ENCODE data around the gene PGPEP1. TPM values are rescaled to one million over a fixed set of nuclear protein-coding genes. Genes with fewer than 3 reads are reported as not detected.
A peak's percentile ranks its signal among the peaks of the same experiment; 100 is the strongest.

Gene PGPEP1
- total RNA-seq, 5 donors from 2014 or later (not counting 1 experiment from before 2014, with no cell fraction given) = 35.7 to 52.6 (median 45.1) TPM

- DNase-seq (no peak), ATAC-seq (replicated peaks in 1 of 4) (no peak)
- Mint-ChIP-seq H3K36me3 (peaks cover 3% of the 10 kb centered on the region), H3K4me3 (peak overlapping the region in 2 of 3 donors; percentile 4 to 86), H3K27me3 (no peaks in the 10 kb centered on the region), H3K9me3 (no peaks in the 10 kb centered on the region), H3K4me1 (peaks cover 60 to 69% (median 68%) of the 10 kb centered on the region in 3 donors), H3K27ac (peak overlapping the region; percentile 94 to 95)
- Histone ChIP-seq H3K27me3 (replicated peaks in 1 of 2; ENCODE audit: control insufficient read depth in 2 of 2, extremely low read depth in 1 of 2, insufficient read depth in 2 of 2, low read length in 1 of 2) (no peaks in the 10 kb centered on the region), H3K36me3 (ENCODE audit: control insufficient read depth in 2 of 2, extremely low read depth in 1 of 2, insufficient read depth in 1 of 2, low read length in 1 of 2) (peaks cover 3 to 14% of the 10 kb centered on the region in 2 donors), H3K27ac (ENCODE audit: low read length) (peak overlapping the region; percentile 47), H3K9me3 (no peaks in the 10 kb centered on the region), H3K4me3 (ENCODE audit: control insufficient read depth in 1 of 2, extremely low read depth in 1 of 2, low read length in 1 of 2) (no peak overlapping the region), H3K4me1 (ENCODE audit: control insufficient read depth in 1 of 2, extremely low read depth in 1 of 2, insufficient read depth in 2 of 2, low read length in 2 of 2) (peaks cover 37 to 78% of the 10 kb centered on the region in 2 experiments)
- WGBS (ENCODE audit: insufficient coverage) = 74% methylated on average over 3 of the region's 7 CpGs
- ChIA-PET POLR2A (no interaction called here), CTCF (no interaction called here)
These were observed 20.7 kb upstream of the PGPEP1 start for GRCh38 chr19:18319591-18320135.

- CTCF ChIA-PET = interaction anchor here (0.6 to 2.8 kb wide), 6 partner anchors 14 to 65 kb away, joined by 3 to 34 read pairs (median 8); partner anchors contain the start of gene JUND (in 1 of the 2)
- POLR2A ChIA-PET = interaction anchor here (0.6 to 3.0 kb wide), 4 partner anchors 16 to 48 kb away, joined by 3 to 67 read pairs (median 10); partner anchors contain the start of gene JUND (in 2 of the 2)
- H3K27ac Mint-ChIP-seq = peak overlapping the region; percentile 95 to 98
- Histone ChIP-seq H3K9me3 (no peaks in the 10 kb centered on the region), H3K4me3 (ENCODE audit: control insufficient read depth in 1 of 2, extremely low read depth in 1 of 2, low read length in 1 of 2) (no peak overlapping the region), H3K4me1 (ENCODE audit: control insufficient read depth in 1 of 2, extremely low read depth in 1 of 2, insufficient read depth in 2 of 2, low read length in 2 of 2) (peaks cover 37 to 78% of the 10 kb centered on the region in 2 experiments), H3K36me3 (ENCODE audit: control insufficient read depth in 2 of 2, extremely low read depth in 1 of 2, insufficient read depth in 1 of 2, low read length in 1 of 2) (peaks cover 0 to 10% of the 10 kb centered on the region in 2 donors), H3K27ac (ENCODE audit: low read length) (peak overlapping the region; percentile 75), H3K27me3 (replicated peaks in 1 of 2; ENCODE audit: control insufficient read depth in 2 of 2, extremely low read depth in 1 of 2, insufficient read depth in 2 of 2, low read length in 1 of 2) (no peaks in the 10 kb centered on the region)
- ATAC-seq (replicated peaks in 1 of 4) (no peak), DNase-seq (no peak)
- H3K36me3 Mint-ChIP-seq = no peaks in the 10 kb centered on the region
- H3K27me3 Mint-ChIP-seq = no peaks in the 10 kb centered on the region
- H3K4me3 Mint-ChIP-seq = peak overlapping the region; percentile 80 to 86 (median 82)
- 100% methylated on average over 2 of the region's 14 CpGs for WGBS (ENCODE audit: insufficient coverage)
- no peaks in the 10 kb centered on the region for H3K9me3 Mint-ChIP-seq
- H3K4me1 Mint-ChIP-seq = peaks cover 60 to 63% (median 62%) of the 10 kb centered on the region in 3 donors
These were observed 19.3 kb upstream of the PGPEP1 start for GRCh38 chr19:18320865-18321733.

GRCh38 chr19:18321734-18322102 lies 18.7 kb upstream of the PGPEP1 start:
- Mint-ChIP-seq H3K9me3 (no peaks in the 10 kb centered on the region), H3K27me3 (no peaks in the 10 kb centered on the region), H3K4me3 (peak overlapping the region; percentile 80 to 86 (median 82)), H3K27ac (peak overlapping the region; percentile 95 to 98), H3K36me3 (no peaks in the 10 kb centered on the region), H3K4me1 (peaks cover 58 to 63% (median 60%) of the 10 kb centered on the region in 3 donors)
- POLR2A ChIA-PET = interaction anchor here (0.5 to 3.0 kb wide), 5 partner anchors 17 to 586 kb away, joined by 3 to 67 read pairs (median 3); partner anchors contain the start of gene JUND (in 2 of the 2)
- ATAC-seq (replicated peaks in 1 of 4) = no peak
- Histone ChIP-seq H3K27me3 (replicated peaks in 1 of 2; ENCODE audit: control insufficient read depth in 2 of 2, extremely low read depth in 1 of 2, insufficient read depth in 2 of 2, low read length in 1 of 2) (no peaks in the 10 kb centered on the region), H3K27ac (ENCODE audit: low read length) (peak overlapping the region; percentile 75), H3K9me3 (no peaks in the 10 kb centered on the region), H3K36me3 (ENCODE audit: control insufficient read depth in 2 of 2, extremely low read depth in 1 of 2, insufficient read depth in 1 of 2, low read length in 1 of 2) (peaks cover 0 to 10% of the 10 kb centered on the region in 2 donors), H3K4me3 (ENCODE audit: control insufficient read depth in 1 of 2, extremely low read depth in 1 of 2, low read length in 1 of 2) (peak overlapping the region; percentile 84 to 93), H3K4me1 (ENCODE audit: control insufficient read depth in 1 of 2, extremely low read depth in 1 of 2, insufficient read depth in 2 of 2, low read length in 2 of 2) (peaks cover 37 to 74% of the 10 kb centered on the region in 2 experiments)
- peak in 1 of 35 experiments; percentile 43 for DNase-seq
- 18% methylated on average over 7 of the region's 9 CpGs for WGBS (ENCODE audit: insufficient coverage)
- CTCF ChIA-PET = interaction anchor here in 1 of 2 donors (0.6 to 2.8 kb wide), 6 partner anchors 15 to 66 kb away, joined by 3 to 34 read pairs (median 8); partner anchors contain the start of gene JUND

- Mint-ChIP-seq H3K27ac (peak overlapping the region; percentile 95 to 98), H3K4me1 (peaks cover 58 to 61% (median 60%) of the 10 kb centered on the region in 3 donors), H3K4me3 (peak overlapping the region; percentile 80 to 86 (median 82)), H3K27me3 (no peaks in the 10 kb centered on the region), H3K9me3 (no peaks in the 10 kb centered on the region), H3K36me3 (no peaks in the 10 kb centered on the region)
- Histone ChIP-seq H3K36me3 (ENCODE audit: control insufficient read depth in 2 of 2, extremely low read depth in 1 of 2, insufficient read depth in 1 of 2, low read length in 1 of 2) (peaks cover 0 to 10% of the 10 kb centered on the region in 2 donors), H3K27me3 (replicated peaks in 1 of 2; ENCODE audit: control insufficient read depth in 2 of 2, extremely low read depth in 1 of 2, insufficient read depth in 2 of 2, low read length in 1 of 2) (no peaks in the 10 kb centered on the region), H3K4me3 (ENCODE audit: control insufficient read depth in 1 of 2, extremely low read depth in 1 of 2, low read length in 1 of 2) (peak overlapping the region; percentile 84 to 93), H3K27ac (ENCODE audit: low read length) (peak overlapping the region; percentile 75), H3K4me1 (ENCODE audit: control insufficient read depth in 1 of 2, extremely low read depth in 1 of 2, insufficient read depth in 2 of 2, low read length in 2 of 2) (peaks cover 37 to 68% of the 10 kb centered on the region in 2 experiments), H3K9me3 (no peaks in the 10 kb centered on the region)
- ChIA-PET POLR2A (interaction anchor here (0.5 to 3.0 kb wide), 6 partner anchors 17 to 586 kb away, joined by 3 to 67 read pairs (median 3); partner anchors contain the start of gene JUND (in 2 of the 2)), CTCF (interaction anchor here in 1 of 2 donors (0.6 to 2.8 kb wide), 7 partner anchors 17 to 90 kb away, joined by 3 to 34 read pairs (median 4); partner anchors contain the start of gene JUND)
- ATAC-seq (replicated peaks in 1 of 4) (no peak), DNase-seq (peak in 2 of 35 experiments; percentile 16 to 43)
- WGBS (ENCODE audit: insufficient coverage) = 0% methylated on average over 7 of the region's 7 CpGs
These were observed 18.1 kb upstream of the PGPEP1 start for GRCh38 chr19:18322318-18322758.

- Mint-ChIP-seq H3K4me1 (peaks cover 52 to 55% (median 54%) of the 10 kb centered on the region in 3 donors), H3K9me3 (no peaks in the 10 kb centered on the region), H3K36me3 (no peaks in the 10 kb centered on the region), H3K27ac (peak within 1 kb of the TSS; percentile 96 to 98), H3K27me3 (no peaks in the 10 kb centered on the region), H3K4me3 (peak within 1 kb of the TSS; percentile 80 to 86 (median 82))
- ATAC-seq (replicated peaks in 1 of 4) (peak; percentile 92 to 95 (median 94)), DNase-seq (peak; percentile 99 to 100 (median 99))
- Histone ChIP-seq H3K36me3 (ENCODE audit: control insufficient read depth in 2 of 2, extremely low read depth in 1 of 2, insufficient read depth in 1 of 2, low read length in 1 of 2) (peaks cover 0 to 10% of the 10 kb centered on the region in 2 donors), H3K9me3 (no peaks in the 10 kb centered on the region), H3K4me1 (ENCODE audit: control insufficient read depth in 1 of 2, extremely low read depth in 1 of 2, insufficient read depth in 2 of 2, low read length in 2 of 2) (peaks cover 36 to 62% of the 10 kb centered on the region in 2 experiments), H3K27me3 (replicated peaks in 1 of 2; ENCODE audit: control insufficient read depth in 2 of 2, extremely low read depth in 1 of 2, insufficient read depth in 2 of 2, low read length in 1 of 2) (no peaks in the 10 kb centered on the region), H3K4me3 (ENCODE audit: control insufficient read depth in 1 of 2, extremely low read depth in 1 of 2, low read length in 1 of 2) (peak within 1 kb of the TSS; percentile 84 to 93), H3K27ac (ENCODE audit: low read length) (peak within 1 kb of the TSS; percentile 94)
- ChIA-PET POLR2A (interaction anchor here (0.6 to 3.0 kb wide), 6 partner anchors 14 to 47 kb away, joined by 3 to 67 read pairs (median 3); partner anchors contain the start of gene JUND (in 2 of the 2)), CTCF (interaction anchor here in 1 of 2 donors (0.7 to 2.8 kb wide), 6 partner anchors 18 to 89 kb away, joined by 3 to 34 read pairs (median 8); partner anchors contain the start of gene JUND)
- WGBS (ENCODE audit: insufficient coverage) = under 1% methylated on average over 75 of the region's 75 CpGs
These were observed 17.5 kb upstream of the PGPEP1 start, which contains the start of gene LSM4 for GRCh38 chr19:18322759-18323460. LSM4 (minus strand) TSS chr19:18323076; CDS start chr19:18323020, 56 bp downstream.
